ENCODE data around the gene MRPL27.

MRPL27 gene

GRCh38 chr17:50326831-50327364, 46.1 kb downstream of the MRPL27 start:
- no peak for DNase-seq (ENCODE audit: low read depth in 1 of 2, low spot score in 1 of 2)
- Histone ChIP-seq H3K27me3 (ENCODE audit: insufficient read depth, poor library complexity, severe bottlenecking) (no peaks in the 10 kb centered on the region), H3K4me3 (replicated peaks; ENCODE audit: insufficient read depth, low read length) (no peak overlapping the region), H3K27ac (replicated peaks) (no peak overlapping the region)
- TF ChIP-seq CTCF (IDR thresholded peaks at IDR 0.05; ENCODE audit: insufficient read depth, low read length) (no peak), POLR2AphosphoS5 (IDR thresholded peaks at IDR 0.05; ENCODE audit: low read depth) (no peak), GABPA (IDR thresholded peaks at IDR 0.05; ENCODE audit: low read depth) (no peak), SPI1 (IDR thresholded peaks at IDR 0.05; ENCODE audit: borderline replicate concordance, low read depth) (no peak), REST (IDR thresholded peaks at IDR 0.05; ENCODE audit: insufficient replicate concordance, low read depth) (no peak)

- Histone ChIP-seq H3K4me3 (replicated peaks; ENCODE audit: insufficient read depth, low read length) (no peak overlapping the region), H3K27ac (replicated peaks) (no peak overlapping the region), H3K27me3 (ENCODE audit: insufficient read depth, poor library complexity, severe bottlenecking) (no peaks in the 10 kb centered on the region)
- no peak for TF ChIP-seq SPI1 (IDR thresholded peaks at IDR 0.05; ENCODE audit: borderline replicate concordance, low read depth)
- no peak for TF ChIP-seq POLR2AphosphoS5 (IDR thresholded peaks at IDR 0.05; ENCODE audit: low read depth)
- no peak for TF ChIP-seq CTCF (IDR thresholded peaks at IDR 0.05; ENCODE audit: insufficient read depth, low read length)
- TF ChIP-seq REST (IDR thresholded peaks at IDR 0.05; ENCODE audit: insufficient replicate concordance, low read depth) = no peak
- no peak for TF ChIP-seq GABPA (IDR thresholded peaks at IDR 0.05; ENCODE audit: low read depth)
- no peak for DNase-seq (ENCODE audit: low read depth in 1 of 2, low spot score in 1 of 2)
Measured at GRCh38 chr17:50325906-50326305, 47.1 kb downstream of the MRPL27 start.

GRCh38 chr17:50323060-50323459, 49.9 kb downstream of the MRPL27 start:
- no peak for DNase-seq (ENCODE audit: low read depth in 1 of 2, low spot score in 1 of 2)
- H3K27me3 ChIP-seq (ENCODE audit: insufficient read depth, poor library complexity, severe bottlenecking) = no peaks in the 10 kb centered on the region

GRCh38 chr17:50322271-50322670, 50.7 kb downstream of the MRPL27 start:
- no peaks in the 10 kb centered on the region for H3K27me3 ChIP-seq (ENCODE audit: insufficient read depth, poor library complexity, severe bottlenecking)
- no peak for TF ChIP-seq POLR2AphosphoS5 (IDR thresholded peaks at IDR 0.05; ENCODE audit: low read depth)
- no peak for TF ChIP-seq GABPA (IDR thresholded peaks at IDR 0.05; ENCODE audit: low read depth)
- no peak for TF ChIP-seq REST (IDR thresholded peaks at IDR 0.05; ENCODE audit: insufficient replicate concordance, low read depth)
- no peak for TF ChIP-seq CTCF (IDR thresholded peaks at IDR 0.05; ENCODE audit: insufficient read depth, low read length)
- TF ChIP-seq SPI1 (IDR thresholded peaks at IDR 0.05; ENCODE audit: borderline replicate concordance, low read depth) = no peak

More at GRCh38 chr17:50323060-50323459, 49.9 kb downstream of the MRPL27 start:
- TF ChIP-seq POLR2AphosphoS5 (IDR thresholded peaks at IDR 0.05; ENCODE audit: low read depth) (no peak), GABPA (IDR thresholded peaks at IDR 0.05; ENCODE audit: low read depth) (no peak), SPI1 (IDR thresholded peaks at IDR 0.05; ENCODE audit: borderline replicate concordance, low read depth) (no peak)
- Histone ChIP-seq H3K27ac (replicated peaks) (no peak overlapping the region), H3K4me3 (replicated peaks; ENCODE audit: insufficient read depth, low read length) (no peak overlapping the region)

More at GRCh38 chr17:50322271-50322670, 50.7 kb downstream of the MRPL27 start:
- Histone ChIP-seq H3K27ac (replicated peaks) (no peak overlapping the region), H3K4me3 (replicated peaks; ENCODE audit: insufficient read depth, low read length) (no peak overlapping the region)
- no peak for DNase-seq (ENCODE audit: low read depth in 1 of 2, low spot score in 1 of 2)
